Measurements from ENCODE around the gene C1orf21.

DNA sequence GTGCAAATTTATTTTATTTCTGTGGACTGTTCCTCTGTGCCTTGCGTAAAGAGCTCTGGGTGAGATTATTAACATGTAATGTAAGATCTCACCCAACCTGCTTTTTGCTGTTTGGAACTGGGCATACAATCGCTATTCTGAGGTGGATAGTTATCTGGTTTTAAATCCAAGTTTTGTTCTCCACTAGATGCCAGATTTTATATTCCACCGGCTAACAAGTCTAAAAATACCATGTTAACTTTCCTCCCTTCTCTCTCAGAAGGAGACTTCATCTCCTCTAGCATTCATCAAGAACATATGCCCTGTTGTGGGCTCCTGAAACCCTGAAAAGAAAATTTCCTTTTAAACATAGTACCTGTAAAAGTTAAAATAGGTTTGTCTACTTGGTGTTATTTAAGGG, 56.4 kb downstream of the C1orf21 start:
- TF ChIP-seq, protein P1, sequence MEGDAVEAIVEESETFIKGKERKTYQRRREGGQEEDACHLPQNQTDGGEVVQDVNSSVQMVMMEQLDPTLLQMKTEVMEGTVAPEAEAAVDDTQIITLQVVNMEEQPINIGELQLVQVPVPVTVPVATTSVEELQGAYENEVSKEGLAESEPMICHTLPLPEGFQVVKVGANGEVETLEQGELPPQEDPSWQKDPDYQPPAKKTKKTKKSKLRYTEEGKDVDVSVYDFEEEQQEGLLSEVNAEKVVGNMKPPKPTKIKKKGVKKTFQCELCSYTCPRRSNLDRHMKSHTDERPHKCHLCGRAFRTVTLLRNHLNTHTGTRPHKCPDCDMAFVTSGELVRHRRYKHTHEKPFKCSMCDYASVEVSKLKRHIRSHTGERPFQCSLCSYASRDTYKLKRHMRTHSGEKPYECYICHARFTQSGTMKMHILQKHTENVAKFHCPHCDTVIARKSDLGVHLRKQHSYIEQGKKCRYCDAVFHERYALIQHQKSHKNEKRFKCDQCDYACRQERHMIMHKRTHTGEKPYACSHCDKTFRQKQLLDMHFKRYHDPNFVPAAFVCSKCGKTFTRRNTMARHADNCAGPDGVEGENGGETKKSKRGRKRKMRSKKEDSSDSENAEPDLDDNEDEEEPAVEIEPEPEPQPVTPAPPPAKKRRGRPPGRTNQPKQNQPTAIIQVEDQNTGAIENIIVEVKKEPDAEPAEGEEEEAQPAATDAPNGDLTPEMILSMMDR (conservative IDR thresholded peaks at IDR 0.05; ENCODE audit: low read depth, low read length) = no peak
- TF ChIP-seq POLR2A (IDR thresholded peaks at IDR 0.05; ENCODE audit: low read depth, low read length) (no peak), MAFK (IDR thresholded peaks at IDR 0.05; ENCODE audit: low read depth, low read length) (no peak), CEBPB (IDR thresholded peaks at IDR 0.05; ENCODE audit: low read depth, low read length) (no peak), MAZ (IDR thresholded peaks at IDR 0.05; ENCODE audit: borderline replicate concordance, low read depth, low read length) (no peak), MXI1 (IDR thresholded peaks at IDR 0.05; ENCODE audit: borderline replicate concordance, low read depth, low read length) (no peak), SMC3 (IDR thresholded peaks at IDR 0.05; ENCODE audit: low read depth, low read length) (no peak), NFE2L2 (IDR thresholded peaks at IDR 0.05; ENCODE audit: low read depth, low read length) (no peak), BHLHE40 (IDR thresholded peaks at IDR 0.05; ENCODE audit: low read depth, low read length) (no peak), CHD1 (IDR thresholded peaks at IDR 0.05; ENCODE audit: low read depth, low read length) (no peak)
- TF ChIP-seq, protein P2, sequence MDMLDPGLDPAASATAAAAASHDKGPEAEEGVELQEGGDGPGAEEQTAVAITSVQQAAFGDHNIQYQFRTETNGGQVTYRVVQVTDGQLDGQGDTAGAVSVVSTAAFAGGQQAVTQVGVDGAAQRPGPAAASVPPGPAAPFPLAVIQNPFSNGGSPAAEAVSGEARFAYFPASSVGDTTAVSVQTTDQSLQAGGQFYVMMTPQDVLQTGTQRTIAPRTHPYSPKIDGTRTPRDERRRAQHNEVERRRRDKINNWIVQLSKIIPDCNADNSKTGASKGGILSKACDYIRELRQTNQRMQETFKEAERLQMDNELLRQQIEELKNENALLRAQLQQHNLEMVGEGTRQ (IDR thresholded peaks at IDR 0.05; ENCODE audit: low read depth, low read length) = no peak
